Mucosa of rectum (tissue), 2 donors: ENCODE data around the gene STRN3.
"Not testable (repeated sequence)": the region's sequence is repeated elsewhere in the genome, so short reads cannot be mapped to it uniquely, and the experiment has no call there.

Source experiments
- H3K27ac ChIP-seq, 2 donors: one replicate each; pipeline ENCODE4 v1.7.0; 2013; ENCODE audit warnings: inconsistent platforms in 2 of 2, low read depth in 2 of 2, low read length in 2 of 2
- H3K27me3 ChIP-seq, 2 donors: one replicate each; pipeline ENCODE4 v1.7.0; 2013; ENCODE audit warnings: low read length in 2 of 2; ENCODE audit not compliant: control insufficient read depth in 2 of 2, insufficient read depth in 2 of 2
- H3K36me3 ChIP-seq, 2 donors: one replicate each; pipeline ENCODE4 v1.7.0; 2013; ENCODE audit warnings: low read length in 2 of 2; ENCODE audit not compliant: control insufficient read depth in 2 of 2, insufficient read depth in 2 of 2
- H3K4me1 ChIP-seq, 2 donors: one replicate each; pipeline ENCODE4 v1.7.0; 2013; ENCODE audit warnings: low read length in 2 of 2, mild to moderate bottlenecking in 1 of 2; ENCODE audit not compliant: control insufficient read depth in 2 of 2, insufficient read depth in 2 of 2
- H3K4me3 ChIP-seq, 2 donors: one replicate each; pipeline ENCODE4 v1.7.0; 2013; ENCODE audit warnings: low read length in 2 of 2
- H3K9ac ChIP-seq, 2 donors: one replicate each; pipeline ENCODE4 v1.7.0; 2013; ENCODE audit warnings: low read length in 2 of 2, low read depth in 1 of 2, mild to moderate bottlenecking in 1 of 2
- H3K9me3 ChIP-seq, 2 donors: one replicate each; pipeline ENCODE4 v1.7.0; 2013; ENCODE audit warnings: low read length in 2 of 2; ENCODE audit not compliant: control insufficient read depth in 2 of 2
- donor health status: healthy.
- donor health status: Normal muscosa, but diverticular disease.

Gene STRN3

GRCh38 chr14:31026077-31026449, at the start of gene STRN3:
TSS of gene STRN3 (minus strand) at chr14:31026379. CDS start at chr14:31026185, 194 bp downstream.
- Histone ChIP-seq H3K4me3 (peak within 1 kb of the TSS; percentile 92 to 93), H3K9ac (peak within 1 kb of the TSS; percentile 94 to 95), H3K27me3 (no peaks in the 10 kb centered on the region), H3K4me1 (peaks cover 7 to 13% of the 10 kb centered on the region in 2 donors), H3K36me3 (peaks cover 0 to under 1% of the 10 kb centered on the region in 2 donors), H3K27ac (peak within 1 kb of the TSS; percentile 96 to 98), H3K9me3 (no peaks in the 10 kb centered on the region)

- Histone ChIP-seq H3K4me3 (no peak overlapping the region), H3K36me3 (no peaks in the 10 kb centered on the region), H3K4me1 (peaks cover 0 to under 1% of the 10 kb centered on the region in 2 donors), H3K9ac (no peak overlapping the region), H3K9me3 (no peaks in the 10 kb centered on the region), H3K27ac (no peak overlapping the region), H3K27me3 (no peaks in the 10 kb centered on the region)
These were observed 49.0 kb upstream of the STRN3 start for GRCh38 chr14:31075144-31075543.

- Histone ChIP-seq H3K36me3 (no peaks in the 10 kb centered on the region), H3K4me3 (no peak overlapping the region), H3K27me3 (no peaks in the 10 kb centered on the region), H3K9ac (no peak overlapping the region), H3K27ac (no peak overlapping the region), H3K4me1 (no peaks in the 10 kb centered on the region), H3K9me3 (no peaks in the 10 kb centered on the region)
These were observed 45.0 kb upstream of the STRN3 start for GRCh38 chr14:31071151-31071550.

- no peaks in the 10 kb centered on the region for H3K36me3 ChIP-seq
- H3K27ac ChIP-seq = no peak overlapping the region
- H3K27me3 ChIP-seq = no peaks in the 10 kb centered on the region
- no peaks in the 10 kb centered on the region for H3K4me1 ChIP-seq
- H3K9me3 ChIP-seq = no peaks in the 10 kb centered on the region
- H3K9ac ChIP-seq = no peak overlapping the region
- no peak overlapping the region for H3K4me3 ChIP-seq
These were observed 44.3 kb upstream of the STRN3 start for GRCh38 chr14:31070431-31070830.

- Histone ChIP-seq H3K27ac (no peak overlapping the region), H3K9me3 (no peaks in the 10 kb centered on the region), H3K9ac (no peak overlapping the region), H3K27me3 (no peaks in the 10 kb centered on the region), H3K4me1 (no peaks in the 10 kb centered on the region), H3K4me3 (no peak overlapping the region), H3K36me3 (no peaks in the 10 kb centered on the region)
These were observed 43.2 kb upstream of the STRN3 start for GRCh38 chr14:31069343-31069742.

GRCh38 chr14:31068235-31068634, 42.1 kb upstream of the STRN3 start:
- no peak overlapping the region for H3K4me3 ChIP-seq
- no peaks in the 10 kb centered on the region for H3K4me1 ChIP-seq
- H3K9me3 ChIP-seq = no peaks in the 10 kb centered on the region
- no peaks in the 10 kb centered on the region for H3K27me3 ChIP-seq
- H3K36me3 ChIP-seq = no peaks in the 10 kb centered on the region
- H3K27ac ChIP-seq = no peak overlapping the region
- no peak overlapping the region for H3K9ac ChIP-seq

GRCh38 chr14:31062908-31063307, 36.7 kb upstream of the STRN3 start:
- not testable (repeated sequence) for H3K27me3 ChIP-seq, H3K9ac ChIP-seq, H3K36me3 ChIP-seq, H3K27ac ChIP-seq, H3K4me3 ChIP-seq, H3K9me3 ChIP-seq, H3K4me1 ChIP-seq

- Histone ChIP-seq H3K4me1 (peaks cover 0 to 3% of the 10 kb centered on the region in 2 donors), H3K4me3 (no peak overlapping the region), H3K9ac (no peak overlapping the region), H3K36me3 (no peaks in the 10 kb centered on the region), H3K27ac (no peak overlapping the region), H3K9me3 (no peaks in the 10 kb centered on the region), H3K27me3 (no peaks in the 10 kb centered on the region)
These were observed 34.2 kb upstream of the STRN3 start for GRCh38 chr14:31060253-31060875.

- Histone ChIP-seq H3K4me1 (peaks cover 0 to 3% of the 10 kb centered on the region in 2 donors), H3K9me3 (no peaks in the 10 kb centered on the region), H3K27me3 (no peaks in the 10 kb centered on the region), H3K9ac (no peak overlapping the region), H3K4me3 (no peak overlapping the region), H3K27ac (no peak overlapping the region), H3K36me3 (no peaks in the 10 kb centered on the region)
These were observed 33.2 kb upstream of the STRN3 start for GRCh38 chr14:31059152-31059924.

GRCh38 chr14:31057701-31058364, 31.7 kb upstream of the STRN3 start:
- Histone ChIP-seq H3K4me3 (no peak overlapping the region), H3K9ac (no peak overlapping the region), H3K4me1 (peaks cover 0 to 3% of the 10 kb centered on the region in 2 donors), H3K36me3 (no peaks in the 10 kb centered on the region), H3K27me3 (no peaks in the 10 kb centered on the region), H3K27ac (no peak overlapping the region), H3K9me3 (no peaks in the 10 kb centered on the region)
